ENCODE measurements around the gene NDUFS8.

GRCh38 chr11:68041617-68042218 lies 11.2 kb downstream of the NDUFS8 start:
- TF ChIP-seq MAX (CRISPR knock-in tag; IDR thresholded peaks at IDR 0.05) (no peak), ZBTB21 (CRISPR knock-in tag; IDR thresholded peaks at IDR 0.05; ENCODE audit: borderline replicate concordance) (no peak), GRHL2 (CRISPR knock-in tag; IDR thresholded peaks at IDR 0.05; ENCODE audit: insufficient replicate concordance, severe bottlenecking) (no peak)

All from WTC11 (cell line).